HG02678 (cell line): Measurements from ENCODE around the gene ERCC4.

ENCODE experiments used
- ATAC-seq: cut with Tn5 transposase; IDR thresholded peaks from one replicate; pipeline ENCODE4 v1.9.1; 2021; ENCODE audit warnings: mild to moderate bottlenecking, moderate library complexity; ENCODE audit not compliant: unreplicated experiment

Gene ERCC4

GRCh38 chr16:13945744-13946485 is 26.0 kb downstream of the ERCC4 start:
- ATAC-seq = no peak

- ATAC-seq = no peak
Observed at GRCh38 chr16:13948086-13948485, 28.1 kb downstream of the ERCC4 start.

- ATAC-seq = no peak
Observed at GRCh38 chr16:13950821-13951547, 31.0 kb downstream of the ERCC4 start.

GRCh38 chr16:13951611-13952010 is 31.7 kb downstream of the ERCC4 start:
- no peak for ATAC-seq

GRCh38 chr16:13953501-13953900 is 33.5 kb downstream of the ERCC4 start:
- ATAC-seq = no peak

GRCh38 chr16:13956635-13957196 is 36.8 kb downstream of the ERCC4 start:
- no peak for ATAC-seq

GRCh38 chr16:13957197-13958078 is 37.5 kb downstream of the ERCC4 start:
- ATAC-seq = peak; percentile 65

GRCh38 chr16:13958474-13958873 is 38.5 kb downstream of the ERCC4 start:
- no peak for ATAC-seq

GRCh38 chr16:13959626-13960025 is 39.7 kb downstream of the ERCC4 start:
- no peak for ATAC-seq

GRCh38 chr16:13961099-13961811 is 41.3 kb downstream of the ERCC4 start:
- no peak for ATAC-seq

GRCh38 chr16:13962232-13962631 is 42.3 kb downstream of the ERCC4 start:
- no peak for ATAC-seq

- ATAC-seq = no peak
Observed at GRCh38 chr16:13968835-13969234, 48.9 kb downstream of the ERCC4 start.

- ATAC-seq = no peak
Observed at GRCh38 chr16:13969711-13970110, 49.8 kb downstream of the ERCC4 start.

GRCh38 chr16:13970708-13971422 is 50.9 kb downstream of the ERCC4 start:
- ATAC-seq = no peak

- ATAC-seq = no peak
Observed at GRCh38 chr16:13973321-13974023, 53.5 kb downstream of the ERCC4 start.

- no peak for ATAC-seq
Observed at GRCh38 chr16:13977177-13977576, 57.2 kb downstream of the ERCC4 start.

- no peak for ATAC-seq
Observed at GRCh38 chr16:13982451-13982850, 62.5 kb downstream of the ERCC4 start.

- no peak for ATAC-seq
Observed at GRCh38 chr16:13983625-13984024, 63.7 kb downstream of the ERCC4 start.

GRCh38 chr16:13984794-13985193 is 64.8 kb downstream of the ERCC4 start:
- ATAC-seq = no peak
